HepG2 (cell line): Measurements from ENCODE around the gene ALDOA. TPM values are rescaled to one million over a fixed set of nuclear protein-coding genes. Genes with fewer than 3 reads are reported as not detected.

Experiments used
- CBX2 ChIP-seq, 2 experiments: fragments of 200-600 bp in 1 of 2; sonication (generic); formaldehyde crosslinking in 1 of 2; IDR thresholded peaks; 2 replicates each; pipeline versions ENCODE4 v1.7.0 to v1.8.1; 2018 to 2022; ENCODE audit warnings: low read depth in 2 of 2, low read length in 1 of 2, mild to moderate bottlenecking in 1 of 2, missing genetic modification reagents in 1 of 2
- DRAP1 ChIP-seq: IDR thresholded peaks from 2 replicates; pipeline ENCODE4 v1.6.1; 2016; ENCODE audit warnings: missing genetic modification reagents, missing compliant biosample characterization
- GLI4 ChIP-seq: sonication (generic); formaldehyde crosslinking; IDR thresholded peaks from 2 replicates; pipeline ENCODE4 v1.5.1; 2020; ENCODE audit warnings: missing genetic modification reagents, mild to moderate bottlenecking, moderate library complexity, borderline replicate concordance
- HDAC6 ChIP-seq: fragments of 200-600 bp; sonication (generic); IDR thresholded peaks from 2 replicates; pipeline ENCODE4 v1.7.0; 2017; ENCODE audit warnings: mild to moderate bottlenecking, antibody characterized with exemption, low read length, low read depth
- HNRNPUL1 ChIP-seq: fragments of 200-400 bp; formaldehyde crosslinking; IDR thresholded peaks from 2 replicates; pipeline ENCODE4 v1.6.1; 2017; ENCODE audit warnings: low read depth, mild to moderate bottlenecking, low read length, moderate library complexity
- HOXA5 ChIP-seq: sonication (generic); formaldehyde crosslinking; IDR thresholded peaks from 2 replicates; pipeline ENCODE4 v1.4.0; 2020; ENCODE audit warnings: missing genetic modification reagents
- KDM1A ChIP-seq: IDR thresholded peaks from 2 replicates; pipeline ENCODE4 v1.6.1; 2016; ENCODE audit warnings: missing compliant biosample characterization
- KDM6A ChIP-seq: IDR thresholded peaks from 2 replicates; pipeline ENCODE4 v1.6.1; 2016; ENCODE audit warnings: low read depth
- KLF11 ChIP-seq: IDR thresholded peaks from 2 replicates; pipeline ENCODE4 v1.6.1; 2016; ENCODE audit warnings: missing compliant biosample characterization
- MED8 ChIP-seq: sonication (generic); formaldehyde crosslinking; IDR thresholded peaks from 2 replicates; pipeline ENCODE4 v1.8.1; 2023; ENCODE audit warnings: mild to moderate bottlenecking, missing genetic modification reagents; ENCODE audit not compliant: insufficient replicate concordance
- NCOA5 ChIP-seq: sonication (generic); formaldehyde crosslinking; IDR thresholded peaks from 2 replicates; pipeline ENCODE4 v1.4.0; 2020; ENCODE audit warnings: missing genetic modification reagents
- PBX3 ChIP-seq: sonication (generic); formaldehyde crosslinking; IDR thresholded peaks from 2 replicates; pipeline ENCODE4 v1.8.1; 2023; ENCODE audit warnings: missing genetic modification reagents, inconsistent platforms, borderline replicate concordance
- PRDM10 ChIP-seq: sonication (generic); formaldehyde crosslinking; IDR thresholded peaks from 2 replicates; pipeline ENCODE4 v1.4.0; 2020; ENCODE audit warnings: low read depth, missing genetic modification reagents
- TEAD3 ChIP-seq: optimal IDR thresholded peaks from 2 replicates; pipeline ENCODE3; 2016; ENCODE audit warnings: borderline replicate concordance
- TSC22D2 ChIP-seq: sonication (generic); formaldehyde crosslinking; IDR thresholded peaks from 2 replicates; pipeline ENCODE4 v1.5.1; 2020; ENCODE audit warnings: missing genetic modification reagents, mild to moderate bottlenecking, borderline replicate concordance
- XRCC5 ChIP-seq: fragments of 200-400 bp; formaldehyde crosslinking; optimal IDR thresholded peaks from 2 replicates; pipeline ENCODE3; 2017; ENCODE audit warnings: mild to moderate bottlenecking, low read length
- ZNF550 ChIP-seq: sonication (generic); formaldehyde crosslinking; IDR thresholded peaks from 2 replicates; pipeline ENCODE4 v1.4.0; 2020; ENCODE audit warnings: mild to moderate bottlenecking, missing genetic modification reagents, borderline replicate concordance
- ZNF564 ChIP-seq: sonication (generic); formaldehyde crosslinking; IDR thresholded peaks from 2 replicates; pipeline ENCODE4 v1.8.1; 2023; ENCODE audit warnings: mild to moderate bottlenecking, missing genetic modification reagents
- ZNF687 ChIP-seq: sonication (generic); formaldehyde crosslinking; IDR thresholded peaks from 2 replicates; pipeline ENCODE4 v1.5.1; 2020; ENCODE audit warnings: mild to moderate bottlenecking, missing genetic modification reagents, moderate library complexity
- ZSCAN29 ChIP-seq: sonication (generic); formaldehyde crosslinking; conservative IDR thresholded peaks from 2 replicates; pipeline ENCODE4 v1.4.0; 2020; ENCODE audit warnings: mild to moderate bottlenecking, missing genetic modification reagents
- polyA plus RNA-seq, 8 experiments: library from polyadenylated mRNA; depleted of rRNA in 3 of 8; stranded (reverse) in 7 of 8; unstranded in 1 of 8; fragments of >200 nt; fragmentation: Illumina TruSeq in 4 of 8; extraction: Trizol in 4 of 8; gene quantifications; 2 replicates each; pipeline versions ENCODE4 v1.2.1 to v1.2.3, GENCODE V29; 2011 to 2016; ENCODE audit warnings: low read depth in 4 of 8, missing spikeins in 1 of 8, mixed read lengths in 1 of 8; ENCODE audit not compliant: insufficient read depth in 1 of 8
- total RNA-seq, 5 experiments: library from RNA; depleted of rRNA; stranded (reverse); fragments of >200 nt; fragmentation: Illumina TruSeq; extraction: Trizol; gene quantifications; 2 replicates each; pipeline ENCODE4 v1.2.3, GENCODE V29; 2016; ENCODE audit warnings: low read depth in 1 of 5

Gene ALDOA
- total and polyA plus RNA-seq, 2 of the 13 experiments (the other 11 are each of a cell fraction or from before 2014, with no cell fraction given), result 925 to 1,884 TPM

DNA sequence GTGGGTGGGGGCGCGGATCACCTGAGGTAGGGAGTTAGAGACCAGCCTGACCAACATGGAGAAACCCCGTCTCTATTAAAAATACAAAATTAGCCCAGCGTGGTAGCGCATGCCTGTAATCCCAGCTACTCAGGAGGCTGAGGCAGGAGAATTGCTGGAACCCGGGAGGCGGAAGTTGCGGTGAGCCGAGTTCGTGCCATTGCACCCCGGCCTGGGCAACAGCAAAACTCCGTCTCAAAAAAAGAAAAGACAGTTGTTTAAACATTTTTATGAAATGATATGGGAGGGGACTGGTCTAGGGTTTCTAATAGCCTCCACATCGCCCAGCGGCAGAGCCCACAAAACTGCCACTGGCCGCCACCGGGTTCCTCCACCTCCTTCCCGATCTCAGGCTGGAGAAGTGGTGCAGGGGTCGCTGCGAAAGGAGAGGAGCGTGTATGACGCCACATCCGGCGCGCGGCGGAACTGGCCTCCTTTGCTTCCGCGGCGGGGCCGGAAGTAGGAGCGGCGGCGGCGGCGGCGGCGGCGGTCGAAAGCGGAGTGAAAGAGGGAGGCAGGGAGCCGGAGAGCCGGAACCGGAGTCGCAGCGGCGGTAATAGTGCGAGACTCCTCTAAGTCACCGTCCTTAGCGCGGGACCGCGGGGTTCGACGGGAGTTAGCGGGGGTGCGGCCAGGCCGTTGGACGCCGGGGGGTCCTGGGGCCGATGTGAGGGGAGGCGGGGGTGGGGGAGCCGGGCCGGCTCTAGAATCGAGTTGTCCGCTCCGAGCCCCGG lies 10.1 kb downstream of the ALDOA start, which contains the start of gene PPP4C (continued):
- TF ChIP-seq ZNF687 (CRISPR knock-in tag) (peak; percentile 91), HOXA5 (CRISPR knock-in tag) (0 out of 2 replicates have a peak, but pooled peaks have one; percentile 22), CBX2 (IDR thresholded peaks at IDR 0.05; ENCODE audit: low read depth, low read length) (no peak), CBX2 (CRISPR knock-in tag; IDR thresholded peaks at IDR 0.05; ENCODE audit: low read depth) (no peak), MED8 (CRISPR knock-in tag) (peak; percentile 36), ZNF550 (no peak), TSC22D2 (CRISPR knock-in tag) (peak; percentile 14; the same call in 1 of the 2 replicates), TEAD3 (CRISPR knock-in tag) (peak; percentile 21), HDAC6 (no peak), DRAP1 (CRISPR knock-in tag) (peak; percentile 69), GLI4 (no peak), KDM1A (CRISPR knock-in tag) (no peak), PRDM10 (CRISPR knock-in tag) (peak; percentile 49; the same call in 1 of the 2 replicates), XRCC5 (no peak), ZNF564 (no peak), PBX3 (CRISPR knock-in tag) (0 out of 2 replicates have a peak, but pooled peaks have one; percentile 5), ZSCAN29 (CRISPR knock-in tag) (no peak), KDM6A (CRISPR knock-in tag) (no peak), HNRNPUL1 (no peak), KLF11 (CRISPR knock-in tag) (no peak), NCOA5 (CRISPR knock-in tag) (no peak)
